Prostate gland (tissue), 2 donors: ENCODE results near the gene SSBP3. TPM values are rescaled to one million over a fixed set of nuclear protein-coding genes. Genes with fewer than 3 reads are reported as not detected.

Experiments
- DNase-seq: peaks from one replicate; pipeline ENCODE4 v3.0.0-alpha.2; 2019; ENCODE audit warnings: low spot score
- H3K27ac ChIP-seq, 2 donors: fragments of 200-600 bp; sonication (generic); 2 replicates each; pipeline ENCODE4 v1.5.1; 2017 to 2019
- H3K27me3 ChIP-seq: fragments of 200-600 bp; sonication (generic); replicated peaks from 2 replicates; pipeline ENCODE4 v1.5.1; 2019; ENCODE audit not compliant: insufficient read depth
- H3K36me3 ChIP-seq, 2 donors: fragments of 200-600 bp; sonication (generic); 1 replicate in 1 of 2; 2 replicates in 1 of 2; pipeline versions ENCODE4 v1.5.1 to v1.8.1; 2017 to 2019
- H3K4me1 ChIP-seq: fragments of 200-600 bp; sonication (generic); replicated peaks from 2 replicates; pipeline ENCODE4 v1.5.1; 2019
- H3K4me3 ChIP-seq, 2 donors: fragments of 200-600 bp; sonication (generic); 2 replicates each; pipeline ENCODE4 v1.5.1; 2017 to 2019
- H3K9me3 ChIP-seq: fragments of 200-600 bp; sonication (generic); 2 replicates; pipeline ENCODE4 v1.5.1; 2017
- POLR2A ChIP-seq: fragments of 450-650 bp; IDR thresholded peaks from one replicate; pipeline ENCODE4 v1.6.1; 2016; ENCODE audit warnings: antibody characterized with exemption, mild to moderate bottlenecking
- POLR2AphosphoS5 ChIP-seq: sonication (generic); formaldehyde crosslinking; IDR thresholded peaks from one replicate; pipeline ENCODE4 v1.6.1; 2017; ENCODE audit warnings: antibody characterized with exemption
- WGBS: methylation state at CpG from one replicate; pipeline ENCODE4 v1.1.5; 2018; 5-methylcytosine and 5-hydroxymethylcytosine counted together
- intact Hi-C: fragments of 100-400 bp; cut with DNase I; formaldehyde crosslinking; loops from one replicate; pipeline ENCODE4 v1.14.2; 2022
- total RNA-seq, 2 donors: library from RNA; depleted of rRNA; stranded (reverse); fragments of >200 nt; gene quantifications; one replicate each; pipeline ENCODE4 v1.1.0, GENCODE V29; 2016
- TF ChIP-seq, protein P1 (sequence below), 4 experiments: fragments of 200-600 bp in 2 of 4; fragments of 450-650 bp in 2 of 4; sonication (generic) in 2 of 4; IDR thresholded peaks; 1 replicate in 3 of 4; 2 replicates in 1 of 4; pipeline ENCODE4 v1.5.1; 2016 to 2019; ENCODE audit warnings: antibody characterized with exemption in 4 of 4, mild to moderate bottlenecking in 2 of 4, moderate library complexity in 2 of 4

Gene SSBP3
- total RNA-seq, 2 donors from 2014 or later = 45.0 to 94.4 TPM

DNA sequence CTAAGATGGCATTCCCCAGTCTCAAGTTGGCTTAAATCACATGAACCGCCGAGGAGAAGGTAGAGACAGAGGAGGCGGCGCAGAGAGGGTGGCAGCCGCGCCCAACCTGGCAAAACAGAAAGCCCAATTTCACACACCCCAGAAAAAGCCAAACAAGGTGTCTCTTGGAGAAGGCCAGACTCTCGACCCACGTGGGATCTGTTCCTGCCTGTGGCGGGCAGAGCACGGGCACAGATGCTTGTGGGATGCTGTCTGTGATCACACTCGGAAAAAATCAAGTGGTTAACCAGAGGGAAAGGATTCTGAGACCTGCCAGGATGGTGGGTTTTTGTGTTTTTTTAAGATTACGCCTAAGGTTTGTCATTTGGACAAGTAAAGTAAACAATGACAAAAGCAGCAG lies 125.5 kb downstream of the SSBP3 start:
- intact Hi-C loops = no loop called here
- peaks cover 23% of the 10 kb centered on the region for H3K4me1 ChIP-seq
- TF ChIP-seq POLR2A (no peak), POLR2AphosphoS5 (no peak)
- TF ChIP-seq, protein P1, sequence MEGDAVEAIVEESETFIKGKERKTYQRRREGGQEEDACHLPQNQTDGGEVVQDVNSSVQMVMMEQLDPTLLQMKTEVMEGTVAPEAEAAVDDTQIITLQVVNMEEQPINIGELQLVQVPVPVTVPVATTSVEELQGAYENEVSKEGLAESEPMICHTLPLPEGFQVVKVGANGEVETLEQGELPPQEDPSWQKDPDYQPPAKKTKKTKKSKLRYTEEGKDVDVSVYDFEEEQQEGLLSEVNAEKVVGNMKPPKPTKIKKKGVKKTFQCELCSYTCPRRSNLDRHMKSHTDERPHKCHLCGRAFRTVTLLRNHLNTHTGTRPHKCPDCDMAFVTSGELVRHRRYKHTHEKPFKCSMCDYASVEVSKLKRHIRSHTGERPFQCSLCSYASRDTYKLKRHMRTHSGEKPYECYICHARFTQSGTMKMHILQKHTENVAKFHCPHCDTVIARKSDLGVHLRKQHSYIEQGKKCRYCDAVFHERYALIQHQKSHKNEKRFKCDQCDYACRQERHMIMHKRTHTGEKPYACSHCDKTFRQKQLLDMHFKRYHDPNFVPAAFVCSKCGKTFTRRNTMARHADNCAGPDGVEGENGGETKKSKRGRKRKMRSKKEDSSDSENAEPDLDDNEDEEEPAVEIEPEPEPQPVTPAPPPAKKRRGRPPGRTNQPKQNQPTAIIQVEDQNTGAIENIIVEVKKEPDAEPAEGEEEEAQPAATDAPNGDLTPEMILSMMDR (IDR thresholded peaks at IDR 0.05) = no peak
- H3K27me3 ChIP-seq = no peaks in the 10 kb centered on the region
- no peak for DNase-seq
- no peaks in the 10 kb centered on the region for H3K36me3 ChIP-seq
- H3K4me3 ChIP-seq = no peak overlapping the region
- peak overlapping the region in 1 of 2 donors; percentile 27 for H3K27ac ChIP-seq
- 81% methylated on average over 12 of the region's 12 CpGs for WGBS
- H3K9me3 ChIP-seq = no peaks in the 10 kb centered on the region

DNA sequence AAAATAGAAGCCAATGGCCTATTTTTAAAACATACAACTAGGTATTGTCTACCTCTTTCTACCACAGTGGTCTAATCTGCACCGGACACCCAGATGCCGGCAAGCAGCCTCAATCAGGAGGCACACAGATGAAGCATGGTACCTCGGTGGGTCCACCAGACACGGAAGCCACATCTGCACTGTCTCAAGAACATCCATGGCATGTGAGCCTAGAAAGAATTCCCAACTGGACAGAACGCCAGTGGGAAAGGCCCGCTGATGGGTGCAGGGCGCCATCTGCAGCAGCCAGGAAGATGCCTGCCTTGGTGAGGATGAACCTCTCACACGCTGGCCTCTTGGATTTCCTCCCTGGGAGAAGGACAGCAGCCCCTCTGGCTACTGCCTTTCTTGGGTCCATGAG lies 126.7 kb downstream of the SSBP3 start:
- no peak overlapping the region for H3K4me3 ChIP-seq
- 95% methylated on average over 8 of the region's 8 CpGs for WGBS
- H3K4me1 ChIP-seq = peaks cover 35% of the 10 kb centered on the region

DNA sequence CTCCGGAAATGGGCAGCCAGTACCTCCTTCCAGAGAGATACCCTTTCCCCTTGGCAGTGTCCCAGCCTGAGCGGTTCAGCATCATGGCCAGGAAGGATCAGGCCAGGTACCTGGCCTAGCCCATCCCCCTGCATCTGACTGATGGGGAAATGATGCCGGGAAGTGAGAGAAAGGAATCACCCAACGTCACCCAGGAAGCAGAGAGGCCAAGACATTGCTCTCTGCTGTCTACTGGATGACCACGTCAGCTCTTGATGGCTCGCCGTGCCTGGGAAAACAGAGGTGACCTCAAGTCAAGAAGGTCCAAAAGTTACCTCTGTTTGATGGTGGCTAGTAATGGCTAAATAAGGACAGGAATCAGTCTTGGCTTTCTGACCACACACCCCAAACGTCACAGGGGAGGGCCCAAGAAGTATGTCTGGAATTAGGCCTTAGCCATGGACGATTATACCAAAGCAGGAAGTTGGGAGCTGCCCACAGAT lies 127.2 kb downstream of the SSBP3 start:
- Histone ChIP-seq H3K4me1 (peaks cover 37% of the 10 kb centered on the region), H3K27ac (peak overlapping the region; percentile 80 to 86), H3K36me3 (no peaks in the 10 kb centered on the region), H3K27me3 (no peaks in the 10 kb centered on the region), H3K9me3 (no peaks in the 10 kb centered on the region), H3K4me3 (no peak overlapping the region)
- WGBS = 73% methylated on average over 9 of the region's 9 CpGs
- intact Hi-C loops = no loop called here
- no peak for DNase-seq
- TF ChIP-seq POLR2A = no peak
- TF ChIP-seq, protein P1 (IDR thresholded peaks at IDR 0.05) = no peak
- TF ChIP-seq POLR2AphosphoS5 = no peak

More for the DNA sequence above, 126.7 kb downstream of the SSBP3 start:
- TF ChIP-seq POLR2AphosphoS5 (no peak), POLR2A (no peak)
- TF ChIP-seq, protein P1 (IDR thresholded peaks at IDR 0.05) = no peak
- DNase-seq = no peak
- Histone ChIP-seq H3K36me3 (no peaks in the 10 kb centered on the region), H3K27me3 (no peaks in the 10 kb centered on the region), H3K9me3 (no peaks in the 10 kb centered on the region), H3K27ac (peak overlapping the region; percentile 80 to 86)
- intact Hi-C loops = no loop called here

DNA sequence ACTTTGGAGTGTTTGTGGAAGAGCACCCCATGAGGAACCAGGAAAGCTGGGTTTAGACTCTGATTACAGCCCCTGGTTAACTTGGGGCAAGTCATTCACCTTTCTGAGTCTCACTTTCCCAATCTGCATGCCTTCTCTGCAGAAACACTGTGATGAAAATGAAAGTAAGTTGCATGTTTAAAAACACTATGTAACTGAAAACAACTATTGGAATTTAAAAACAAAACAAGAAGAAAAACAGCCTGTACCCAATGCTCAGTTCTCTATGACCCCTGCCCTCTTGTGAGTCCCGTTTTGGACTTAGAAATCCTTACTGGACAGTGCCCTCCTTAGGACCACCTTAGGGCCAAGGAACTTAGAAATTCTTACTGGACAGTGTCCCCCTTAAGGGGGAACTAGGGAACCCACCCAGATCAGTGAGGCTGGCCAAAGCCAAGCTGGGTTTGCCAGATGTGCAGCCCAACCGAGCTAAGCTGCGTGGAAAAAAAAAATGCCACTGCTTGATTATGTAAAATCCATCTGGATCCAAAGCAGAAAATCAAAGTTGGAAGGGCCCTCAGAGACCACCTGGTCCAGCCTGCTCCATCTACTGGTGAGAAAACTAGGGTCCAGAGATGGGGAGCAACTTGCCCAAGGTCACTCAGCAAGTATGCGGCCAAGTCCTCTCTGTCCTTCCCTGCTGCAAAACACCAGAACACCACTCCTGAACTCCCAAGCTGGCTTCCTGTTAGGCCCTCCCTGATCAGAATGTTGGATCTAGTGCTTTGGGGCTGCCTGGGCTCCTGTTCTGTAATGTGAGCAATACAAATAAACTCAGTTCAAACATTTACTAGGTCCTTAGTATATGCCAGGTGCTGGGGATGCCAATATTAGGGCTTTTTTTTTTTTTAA lies 128.5 kb downstream of the SSBP3 start:
- H3K36me3 ChIP-seq = no peaks in the 10 kb centered on the region
- H3K4me1 ChIP-seq = peaks cover 43% of the 10 kb centered on the region
- H3K27ac ChIP-seq = peak overlapping the region; percentile 80 to 86
- peak; percentile 78 for DNase-seq
- H3K9me3 ChIP-seq = no peaks in the 10 kb centered on the region
- 25% methylated on average over 4 of the region's 4 CpGs for WGBS
- TF ChIP-seq POLR2A (no peak), POLR2AphosphoS5 (peak; percentile 87)
- H3K4me3 ChIP-seq = no peak overlapping the region
- H3K27me3 ChIP-seq = no peaks in the 10 kb centered on the region
- intact Hi-C loops = no loop called here

DNA sequence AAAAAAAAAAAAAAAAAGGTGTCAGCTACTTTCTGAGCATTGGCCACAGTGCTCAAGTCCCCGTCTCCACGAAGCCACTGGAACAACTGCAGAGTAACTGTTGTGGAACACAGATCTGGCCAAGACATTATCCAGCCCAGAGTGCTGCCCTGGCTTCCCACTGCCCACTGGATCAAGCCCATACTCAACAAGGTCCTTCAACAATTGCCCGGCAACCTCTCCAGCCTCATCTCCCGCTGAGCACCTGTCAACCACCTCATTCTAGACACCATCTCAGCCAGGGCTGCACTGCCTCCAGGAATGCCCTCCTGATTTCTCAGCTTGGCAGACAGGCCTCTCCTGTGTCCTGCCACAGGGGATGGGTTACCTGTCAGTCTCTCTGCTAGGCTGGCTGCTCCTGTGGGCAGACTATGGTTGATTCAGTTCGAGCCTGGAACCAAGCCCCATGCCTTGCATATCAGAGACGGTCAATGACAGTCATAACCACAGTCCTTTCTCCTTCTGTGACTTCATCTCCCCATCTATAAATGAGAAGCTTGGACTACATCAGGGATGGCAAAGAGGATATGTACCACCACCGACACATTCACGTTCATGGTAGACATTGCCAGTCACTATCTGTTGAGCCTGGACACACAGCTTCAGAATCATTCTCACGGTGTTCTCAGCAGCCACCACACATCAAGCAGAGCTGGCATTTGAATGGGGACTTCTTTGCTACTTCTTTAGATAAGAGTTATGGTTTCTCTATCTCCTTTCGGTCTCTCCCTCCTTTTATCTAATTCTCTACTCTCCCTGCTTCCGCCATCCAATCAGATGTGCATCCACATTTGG lies 129.4 kb downstream of the SSBP3 start:
- WGBS = 88% methylated on average over 11 of the region's 11 CpGs
- H3K27me3 ChIP-seq = no peaks in the 10 kb centered on the region
- no peak for DNase-seq
- TF ChIP-seq POLR2A (no peak), POLR2AphosphoS5 (no peak)
- TF ChIP-seq, protein P1 (IDR thresholded peaks at IDR 0.05) = no peak
- H3K9me3 ChIP-seq = no peaks in the 10 kb centered on the region
- no peak overlapping the region for H3K4me3 ChIP-seq
- H3K4me1 ChIP-seq = peaks cover 43% of the 10 kb centered on the region
- intact Hi-C loops = no loop called here
- H3K27ac ChIP-seq = peak overlapping the region; percentile 80 to 86
- no peaks in the 10 kb centered on the region for H3K36me3 ChIP-seq
